Gastrocnemius medialis (tissue), 4 donors: Measurements from ENCODE around the gene CD3E. TPM values are rescaled to one million over a fixed set of nuclear protein-coding genes. Genes with fewer than 3 reads are reported as not detected.

ENCODE experiments used
- ATAC-seq, 2 donors: fragments of 150-250 bp; one replicate each; pipeline ENCODE4 v1.9.1; 2016
- DNase-seq, 2 donors: peaks; one replicate each; pipeline ENCODE4 v3.0.0-alpha.2; 2019
- H3K27ac ChIP-seq, 4 donors: fragments of 200-600 bp; sonication (generic); 1 replicate in 1 of 4; 2 replicates in 3 of 4; pipeline ENCODE4 v1.5.1; 2016 to 2018; ENCODE audit warnings: mild to moderate bottlenecking in 2 of 4, moderate library complexity in 1 of 4
- H3K27me3 ChIP-seq, 3 donors: fragments of 200-600 bp; sonication (generic) in 2 of 3; 1 replicate in 1 of 3; 2 replicates in 2 of 3; pipeline versions ENCODE4 v1.5.1 to v1.6.0; 2016 to 2019; ENCODE audit warnings: mild to moderate bottlenecking in 1 of 3, moderate library complexity in 1 of 3
- H3K36me3 ChIP-seq, 2 donors: fragments of 200-600 bp; sonication (generic) in 1 of 2; one replicate each; pipeline ENCODE4 v1.5.1; 2017 to 2018
- H3K4me1 ChIP-seq, 2 donors: fragments of 200-600 bp; sonication (generic) in 1 of 2; one replicate each; pipeline ENCODE4 v1.5.1; 2016 to 2017; ENCODE audit warnings: mild to moderate bottlenecking in 2 of 2
- H3K4me3 ChIP-seq, 4 donors: fragments of 200-600 bp; sonication (generic) in 3 of 4; 1 replicate in 1 of 4; 2 replicates in 3 of 4; pipeline ENCODE4 v1.5.1; 2016 to 2019; ENCODE audit warnings: mild to moderate bottlenecking in 2 of 4
- H3K9me3 ChIP-seq, 3 donors: fragments of 200-600 bp; sonication (generic) in 2 of 3; 1 replicate in 1 of 3; 2 replicates in 2 of 3; pipeline ENCODE4 v1.5.1; 2016 to 2019
- CTCF ChIP-seq, 5 experiments: fragments of 450-650 bp in 3 of 5; fragments of 200-600 bp in 2 of 5; sonication (generic) in 2 of 5; IDR thresholded peaks in 4 of 5; conservative IDR thresholded peaks in 1 of 5; 1 replicate in 4 of 5; 2 replicates in 1 of 5; pipeline ENCODE4 v1.5.1; 2016 to 2019; ENCODE audit warnings: antibody characterized with exemption in 5 of 5, mild to moderate bottlenecking in 3 of 5, moderate library complexity in 3 of 5
- POLR2A ChIP-seq, 2 donors: fragments of 450-650 bp; IDR thresholded peaks; one replicate each; pipeline ENCODE4 v1.6.1; 2017; ENCODE audit warnings: antibody characterized with exemption in 2 of 2, mild to moderate bottlenecking in 2 of 2, moderate library complexity in 2 of 2
- in situ Hi-C, 4 donors: fragments of 200-750 bp; cut with MboI; loops; one replicate each; pipeline versions ENCODE4 v1.15.0 to v1.8.0; 2017; ENCODE audit warnings: low sequenced_read_pairs in 4 of 4
- intact Hi-C: fragments of 100-400 bp; cut with DNase I; formaldehyde crosslinking; loops from one replicate; pipeline ENCODE4 v1.15.1; 2023; ENCODE audit warnings: low total_unique reads
- total RNA-seq, 4 donors: library from RNA; depleted of rRNA; stranded (reverse); fragments of >200 nt; gene quantifications; one replicate each; pipeline versions ENCODE4 v1.1.0 to v1.2.3, GENCODE V29; 2016

Gene CD3E
- under 1 TPM in 2 of 4 donors, not detected in 2; 0.42 to 0.51 TPM for total RNA-seq

DNA sequence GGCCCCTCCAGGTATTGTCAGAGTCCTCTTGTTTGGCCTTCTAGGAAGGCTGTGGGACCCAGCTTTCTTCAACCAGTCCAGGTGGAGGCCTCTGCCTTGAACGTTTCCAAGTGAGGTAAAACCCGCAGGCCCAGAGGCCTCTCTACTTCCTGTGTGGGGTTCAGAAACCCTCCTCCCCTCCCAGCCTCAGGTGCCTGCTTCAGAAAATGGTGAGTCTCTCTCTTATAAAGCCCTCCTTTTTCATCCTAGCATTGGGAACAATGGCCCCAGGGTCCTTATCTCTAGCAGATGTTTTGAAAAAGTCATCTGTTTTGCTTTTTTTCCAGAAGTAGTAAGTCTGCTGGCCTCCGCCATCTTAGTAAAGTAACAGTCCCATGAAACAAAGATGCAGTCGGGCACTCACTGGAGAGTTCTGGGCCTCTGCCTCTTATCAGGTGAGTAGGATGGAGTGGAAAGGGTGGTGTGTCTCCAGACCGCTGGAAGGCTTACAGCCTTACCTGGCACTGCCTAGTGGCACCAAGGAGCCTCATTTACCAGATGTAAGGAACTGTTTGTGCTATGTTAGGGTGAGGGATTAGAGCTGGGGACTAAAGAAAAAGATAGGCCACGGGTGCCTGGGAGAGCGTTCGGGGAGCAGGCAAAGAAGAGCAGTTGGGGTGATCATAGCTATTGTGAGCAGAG is at the start of gene CD3E:
CD3E (plus strand) TSS at position 163 of the 681 bp plus-strand sequence; CDS start at position 386, 223 bp downstream.
- TF ChIP-seq CTCF (IDR thresholded peaks at IDR 0.05 in 4 of 5, conservative IDR thresholded peaks at IDR 0.05 in 1 of 5): no peak
- no peak for TF ChIP-seq POLR2A (IDR thresholded peaks at IDR 0.05)
- no peaks in the 10 kb centered on the region for H3K9me3 ChIP-seq
- intact Hi-C loops (no loop called here), in situ Hi-C loops (no loop called here)
- no peak within 1 kb of the TSS for H3K27ac ChIP-seq
- no peaks in the 10 kb centered on the region for H3K4me1 ChIP-seq
- ATAC-seq (no peak), DNase-seq (no peak)
- no peaks in the 10 kb centered on the region for H3K36me3 ChIP-seq
- H3K27me3 ChIP-seq: peaks cover 0 to 3% (median 0%) of the 10 kb centered on the region in 3 donors
- no peak within 1 kb of the TSS for H3K4me3 ChIP-seq

DNA sequence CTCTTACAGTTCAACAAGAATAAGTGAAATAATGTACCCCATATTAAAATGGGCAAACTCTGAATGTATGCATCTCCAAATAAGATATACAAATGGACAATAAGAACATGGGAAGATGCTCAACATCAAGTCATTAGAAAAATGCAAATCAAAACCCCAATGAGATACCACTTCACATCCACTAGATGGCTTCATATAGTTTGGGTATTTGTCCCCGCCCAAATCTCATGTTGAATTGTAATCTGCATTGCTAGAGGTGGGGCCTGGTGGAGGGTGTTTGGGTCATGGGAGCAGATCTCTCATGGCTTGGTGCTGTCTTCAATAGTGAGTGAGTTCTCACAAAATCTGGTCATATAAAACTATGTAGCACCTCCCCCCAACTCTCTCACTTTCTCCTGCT is 46.1 kb upstream of the CD3E start:
- intact Hi-C loops: no loop called here

DNA sequence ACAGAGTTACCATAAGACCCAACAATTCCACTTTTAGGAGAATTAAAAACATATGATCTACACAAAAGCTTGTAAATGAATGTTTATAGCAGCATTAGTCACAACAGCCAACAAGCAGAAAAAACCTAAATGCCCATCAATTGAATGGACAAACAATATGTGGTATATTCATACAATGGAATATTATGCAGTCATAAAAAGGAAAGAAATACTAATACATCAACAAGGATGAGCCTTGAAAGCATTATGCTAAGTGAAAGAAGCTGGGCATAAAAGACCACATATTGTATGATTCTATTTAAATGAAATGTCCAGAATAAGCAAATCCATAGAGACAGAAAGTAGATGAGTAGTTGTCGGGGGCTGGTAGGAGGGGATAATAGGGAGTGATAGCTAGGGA is 45.4 kb upstream of the CD3E start:
- TF ChIP-seq POLR2A (IDR thresholded peaks at IDR 0.05) (no peak), CTCF (IDR thresholded peaks at IDR 0.05 in 4 of 5, conservative IDR thresholded peaks at IDR 0.05 in 1 of 5) (no peak)
- Histone ChIP-seq H3K9me3 (no peaks in the 10 kb centered on the region), H3K27me3 (peaks cover 21 to 36% (median 30%) of the 10 kb centered on the region in 3 donors), H3K27ac (no peak overlapping the region), H3K4me1 (peaks cover 0 to 5% of the 10 kb centered on the region in 2 donors), H3K36me3 (no peaks in the 10 kb centered on the region), H3K4me3 (no peak overlapping the region)
- in situ Hi-C loops (no loop called here), intact Hi-C loops (no loop called here)
- ATAC-seq (no peak), DNase-seq (no peak)

More for the DNA sequence above, 46.1 kb upstream of the CD3E start:
- H3K27me3 ChIP-seq: peaks cover 20 to 31% (median 24%) of the 10 kb centered on the region in 3 donors
- TF ChIP-seq POLR2A (IDR thresholded peaks at IDR 0.05) (no peak), CTCF (IDR thresholded peaks at IDR 0.05 in 4 of 5, conservative IDR thresholded peaks at IDR 0.05 in 1 of 5) (no peak)
- ATAC-seq (no peak), DNase-seq (no peak)
- H3K4me3 ChIP-seq: no peak overlapping the region
- no peaks in the 10 kb centered on the region for H3K36me3 ChIP-seq
- in situ Hi-C loops: no loop called here
- H3K9me3 ChIP-seq: no peaks in the 10 kb centered on the region
- no peaks in the 10 kb centered on the region for H3K4me1 ChIP-seq
- H3K27ac ChIP-seq: no peak overlapping the region

DNA sequence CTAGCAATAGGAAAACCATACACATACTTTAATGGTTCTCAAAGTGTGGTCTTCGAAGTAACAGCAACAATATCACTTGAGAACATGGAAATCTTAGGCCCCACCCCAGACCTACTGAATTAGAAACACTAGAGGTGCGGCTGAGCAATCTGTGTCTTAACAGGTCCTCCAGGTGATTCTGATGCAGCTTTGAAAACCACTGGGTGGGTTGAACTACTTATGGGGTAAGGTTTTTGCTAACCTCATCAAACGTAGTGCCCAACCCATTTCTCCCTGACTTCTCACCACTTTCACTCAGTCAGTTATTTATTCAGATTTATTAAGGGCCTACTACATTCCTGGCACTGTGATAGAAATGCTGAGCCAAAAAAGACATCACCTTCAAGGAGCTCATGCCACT is 44.2 kb upstream of the CD3E start:
- Histone ChIP-seq H3K27me3 (peaks cover 30 to 45% (median 41%) of the 10 kb centered on the region in 3 donors), H3K4me3 (no peak overlapping the region), H3K9me3 (no peaks in the 10 kb centered on the region), H3K4me1 (peaks cover 0 to 5% of the 10 kb centered on the region in 2 donors), H3K27ac (no peak overlapping the region), H3K36me3 (no peaks in the 10 kb centered on the region)
- ATAC-seq (no peak), DNase-seq (no peak)
- intact Hi-C loops (no loop called here), in situ Hi-C loops (no loop called here)
- TF ChIP-seq CTCF (IDR thresholded peaks at IDR 0.05 in 4 of 5, conservative IDR thresholded peaks at IDR 0.05 in 1 of 5): no peak
- no peak for TF ChIP-seq POLR2A (IDR thresholded peaks at IDR 0.05)
